A673 (cell line): ENCODE data around the gene PIPOX.

Experiments used
- EZH2 ChIP-seq: fragments of 200-600 bp; sonication (generic); IDR thresholded peaks from 2 replicates; pipeline ENCODE4 v1.6.1; 2017; ENCODE audit warnings: borderline replicate concordance, low read depth, mild to moderate bottlenecking, mixed read lengths, antibody characterized with exemption, low read length; ENCODE audit not compliant: poor library complexity, severe bottlenecking
- TF ChIP-seq, protein P1 (sequence below): fragments of 300-800, 200-600 bp; sonication (generic); conservative IDR thresholded peaks from 2 replicates; pipeline ENCODE4 v1.5.1; 2017; ENCODE audit warnings: low read depth, mild to moderate bottlenecking, antibody characterized with exemption, low read length, moderate library complexity, mixed read lengths

DNA sequence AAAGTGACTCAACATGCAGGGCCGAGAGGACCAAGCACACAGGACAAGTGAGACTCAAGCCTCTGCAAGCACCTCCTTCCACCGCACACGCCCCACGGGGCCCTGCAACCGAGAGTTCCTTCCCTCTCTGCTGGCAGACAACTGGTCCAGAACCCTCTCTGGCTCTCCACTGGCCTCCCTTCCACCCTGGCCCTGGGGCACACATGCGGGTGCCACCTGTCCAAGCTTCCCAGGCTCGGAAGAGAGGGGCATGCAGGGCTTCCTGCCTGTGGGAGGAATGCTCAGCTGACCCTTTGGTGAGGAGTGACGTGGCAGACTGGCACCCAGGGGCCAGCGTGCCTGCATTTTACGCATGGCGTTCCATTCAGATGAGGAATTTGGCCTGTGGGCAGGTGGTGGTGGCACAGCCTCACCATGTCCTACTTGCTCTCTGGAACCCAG lies 59.8 kb downstream of the PIPOX start:
- TF ChIP-seq, protein P1, sequence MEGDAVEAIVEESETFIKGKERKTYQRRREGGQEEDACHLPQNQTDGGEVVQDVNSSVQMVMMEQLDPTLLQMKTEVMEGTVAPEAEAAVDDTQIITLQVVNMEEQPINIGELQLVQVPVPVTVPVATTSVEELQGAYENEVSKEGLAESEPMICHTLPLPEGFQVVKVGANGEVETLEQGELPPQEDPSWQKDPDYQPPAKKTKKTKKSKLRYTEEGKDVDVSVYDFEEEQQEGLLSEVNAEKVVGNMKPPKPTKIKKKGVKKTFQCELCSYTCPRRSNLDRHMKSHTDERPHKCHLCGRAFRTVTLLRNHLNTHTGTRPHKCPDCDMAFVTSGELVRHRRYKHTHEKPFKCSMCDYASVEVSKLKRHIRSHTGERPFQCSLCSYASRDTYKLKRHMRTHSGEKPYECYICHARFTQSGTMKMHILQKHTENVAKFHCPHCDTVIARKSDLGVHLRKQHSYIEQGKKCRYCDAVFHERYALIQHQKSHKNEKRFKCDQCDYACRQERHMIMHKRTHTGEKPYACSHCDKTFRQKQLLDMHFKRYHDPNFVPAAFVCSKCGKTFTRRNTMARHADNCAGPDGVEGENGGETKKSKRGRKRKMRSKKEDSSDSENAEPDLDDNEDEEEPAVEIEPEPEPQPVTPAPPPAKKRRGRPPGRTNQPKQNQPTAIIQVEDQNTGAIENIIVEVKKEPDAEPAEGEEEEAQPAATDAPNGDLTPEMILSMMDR = no peak
- TF ChIP-seq EZH2 = no peak
